ENCODE data around the gene PLEK2. TPM values are rescaled to one million over a fixed set of nuclear protein-coding genes. Genes with fewer than 3 reads are reported as not detected.

Gene PLEK2
- polyA plus RNA-seq, 1 donor from 2014 or later = not detected

DNA sequence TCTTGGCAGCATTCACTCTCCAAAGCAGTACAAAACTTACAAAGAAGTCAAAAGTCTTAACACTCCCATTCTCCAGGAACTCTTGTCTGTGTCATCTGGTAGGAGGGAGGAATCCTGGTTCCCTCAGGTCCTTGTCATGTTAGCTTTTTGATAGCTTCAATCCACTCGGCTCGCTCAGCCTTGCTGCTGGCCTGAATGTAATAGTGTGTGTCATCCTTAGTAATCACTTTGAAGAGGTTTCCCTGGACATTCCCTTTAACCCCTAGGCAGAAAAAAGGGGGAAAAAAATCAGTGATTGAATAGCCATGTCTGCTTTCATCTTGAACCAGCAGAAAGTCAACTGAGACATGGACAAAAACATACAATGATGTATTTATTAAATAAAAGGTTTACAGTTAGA, 24.8 kb downstream of the PLEK2 start:
- H3F3A ChIP-seq (ENCODE audit: insufficient read depth, low read length, poor library complexity, severe bottlenecking) = no peaks in the 10 kb centered on the region
- H3K9me2 ChIP-seq (ENCODE audit: insufficient read depth, low read length) = no peaks in the 10 kb centered on the region
- H3K36me3 ChIP-seq (ENCODE audit: insufficient read depth, low read length) = peaks cover 17% of the 10 kb centered on the region
- H4K20me1 ChIP-seq (ENCODE audit: insufficient read depth) = no peaks in the 10 kb centered on the region
- TF ChIP-seq EZH2 (IDR thresholded peaks at IDR 0.05; ENCODE audit: borderline replicate concordance, insufficient read depth, low read length, poor library complexity, severe bottlenecking) (no peak), RAD21 (conservative IDR thresholded peaks at IDR 0.05) (no peak), CTCF (IDR thresholded peaks at IDR 0.05; ENCODE audit: poor library complexity, severe bottlenecking) (no peak), EP300 (conservative IDR thresholded peaks at IDR 0.05; ENCODE audit: poor library complexity, severe bottlenecking) (no peak), TAF1 (IDR thresholded peaks at IDR 0.05; ENCODE audit: low read depth) (no peak)
- TF ChIP-seq, protein P1, sequence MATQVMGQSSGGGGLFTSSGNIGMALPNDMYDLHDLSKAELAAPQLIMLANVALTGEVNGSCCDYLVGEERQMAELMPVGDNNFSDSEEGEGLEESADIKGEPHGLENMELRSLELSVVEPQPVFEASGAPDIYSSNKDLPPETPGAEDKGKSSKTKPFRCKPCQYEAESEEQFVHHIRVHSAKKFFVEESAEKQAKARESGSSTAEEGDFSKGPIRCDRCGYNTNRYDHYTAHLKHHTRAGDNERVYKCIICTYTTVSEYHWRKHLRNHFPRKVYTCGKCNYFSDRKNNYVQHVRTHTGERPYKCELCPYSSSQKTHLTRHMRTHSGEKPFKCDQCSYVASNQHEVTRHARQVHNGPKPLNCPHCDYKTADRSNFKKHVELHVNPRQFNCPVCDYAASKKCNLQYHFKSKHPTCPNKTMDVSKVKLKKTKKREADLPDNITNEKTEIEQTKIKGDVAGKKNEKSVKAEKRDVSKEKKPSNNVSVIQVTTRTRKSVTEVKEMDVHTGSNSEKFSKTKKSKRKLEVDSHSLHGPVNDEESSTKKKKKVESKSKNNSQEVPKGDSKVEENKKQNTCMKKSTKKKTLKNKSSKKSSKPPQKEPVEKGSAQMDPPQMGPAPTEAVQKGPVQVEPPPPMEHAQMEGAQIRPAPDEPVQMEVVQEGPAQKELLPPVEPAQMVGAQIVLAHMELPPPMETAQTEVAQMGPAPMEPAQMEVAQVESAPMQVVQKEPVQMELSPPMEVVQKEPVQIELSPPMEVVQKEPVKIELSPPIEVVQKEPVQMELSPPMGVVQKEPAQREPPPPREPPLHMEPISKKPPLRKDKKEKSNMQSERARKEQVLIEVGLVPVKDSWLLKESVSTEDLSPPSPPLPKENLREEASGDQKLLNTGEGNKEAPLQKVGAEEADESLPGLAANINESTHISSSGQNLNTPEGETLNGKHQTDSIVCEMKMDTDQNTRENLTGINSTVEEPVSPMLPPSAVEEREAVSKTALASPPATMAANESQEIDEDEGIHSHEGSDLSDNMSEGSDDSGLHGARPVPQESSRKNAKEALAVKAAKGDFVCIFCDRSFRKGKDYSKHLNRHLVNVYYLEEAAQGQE (IDR thresholded peaks at IDR 0.05; ENCODE audit: borderline replicate concordance) = no peak
- H3K27ac ChIP-seq (ENCODE audit: low read length) = no peak overlapping the region
- H3K4me3 ChIP-seq (ENCODE audit: low read length) = no peak overlapping the region
- no peak overlapping the region for H3K9ac ChIP-seq (ENCODE audit: low read length)
- H3K4me2 ChIP-seq (ENCODE audit: low read length) = no peak overlapping the region
- no peak overlapping the region for H2AFZ ChIP-seq (ENCODE audit: low read depth, low read length)
- H3K27me3 ChIP-seq (ENCODE audit: insufficient read depth, low read depth, low read length) = no peaks in the 10 kb centered on the region
- no peaks in the 10 kb centered on the region for H3K9me3 ChIP-seq (ENCODE audit: low read length)
- no peaks in the 10 kb centered on the region for H3K79me2 ChIP-seq (replicated peaks; ENCODE audit: insufficient read depth, low read length)

DNA sequence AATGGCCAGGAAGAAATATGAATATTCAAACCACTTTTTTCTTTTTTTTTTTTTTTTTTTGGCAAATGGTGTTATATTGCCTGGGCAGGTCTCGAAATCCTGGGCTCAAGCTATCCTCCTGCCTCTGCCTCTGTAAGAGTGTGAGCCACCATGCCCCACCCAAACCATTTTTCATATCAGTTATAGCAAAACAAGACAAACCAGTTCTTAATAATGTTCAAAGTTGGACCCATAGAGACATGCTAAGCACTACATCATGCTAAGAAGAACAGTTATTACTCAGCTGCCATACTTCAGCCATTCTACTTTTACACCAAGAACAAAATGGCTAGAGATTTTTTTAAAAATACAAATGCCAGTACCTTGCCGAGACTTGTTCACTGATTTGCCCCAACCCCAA, 26.3 kb downstream of the PLEK2 start:
- no peaks in the 10 kb centered on the region for H4K20me1 ChIP-seq (ENCODE audit: insufficient read depth)
- no peaks in the 10 kb centered on the region for H3F3A ChIP-seq (ENCODE audit: insufficient read depth, low read length, poor library complexity, severe bottlenecking)
- H3K9me3 ChIP-seq (ENCODE audit: low read length) = no peaks in the 10 kb centered on the region
- no peak overlapping the region for H3K9ac ChIP-seq (ENCODE audit: low read length)
- H3K79me2 ChIP-seq (replicated peaks; ENCODE audit: insufficient read depth, low read length) = no peaks in the 10 kb centered on the region
- H3K4me3 ChIP-seq (ENCODE audit: low read length) = no peak overlapping the region
- H3K36me3 ChIP-seq (ENCODE audit: insufficient read depth, low read length) = peaks cover 17% of the 10 kb centered on the region
- no peaks in the 10 kb centered on the region for H3K9me2 ChIP-seq (ENCODE audit: insufficient read depth, low read length)
- no peak overlapping the region for H3K4me2 ChIP-seq (ENCODE audit: low read length)
- no peak overlapping the region for H2AFZ ChIP-seq (ENCODE audit: low read depth, low read length)
- H3K27ac ChIP-seq (ENCODE audit: low read length) = no peak overlapping the region
- TF ChIP-seq TAF1 (IDR thresholded peaks at IDR 0.05; ENCODE audit: low read depth) = no peak
- no peak for TF ChIP-seq POLR2AphosphoS5 (IDR thresholded peaks at IDR 0.05)
- no peak for TF ChIP-seq EZH2 (IDR thresholded peaks at IDR 0.05; ENCODE audit: borderline replicate concordance, insufficient read depth, low read length, poor library complexity, severe bottlenecking)
- TF ChIP-seq SMC3 (conservative IDR thresholded peaks at IDR 0.05; ENCODE audit: poor library complexity) = no peak
- TF ChIP-seq RAD21 (conservative IDR thresholded peaks at IDR 0.05) = no peak
- no peak for TF ChIP-seq CTCF (IDR thresholded peaks at IDR 0.05; ENCODE audit: poor library complexity, severe bottlenecking)
- TF ChIP-seq MXI1 (conservative IDR thresholded peaks at IDR 0.05; ENCODE audit: poor library complexity, severe bottlenecking) = no peak
- no peaks in the 10 kb centered on the region for H3K27me3 ChIP-seq (ENCODE audit: insufficient read depth, low read depth, low read length)
